ENCODE measurements around the gene KIF16B. TPM values are rescaled to one million over a fixed set of nuclear protein-coding genes. Genes with fewer than 3 reads are reported as not detected.

The KIF16B gene
- total and polyA plus RNA-seq, 2 experiments from 2014 or later = 6.5 to 11.1 TPM

DNA sequence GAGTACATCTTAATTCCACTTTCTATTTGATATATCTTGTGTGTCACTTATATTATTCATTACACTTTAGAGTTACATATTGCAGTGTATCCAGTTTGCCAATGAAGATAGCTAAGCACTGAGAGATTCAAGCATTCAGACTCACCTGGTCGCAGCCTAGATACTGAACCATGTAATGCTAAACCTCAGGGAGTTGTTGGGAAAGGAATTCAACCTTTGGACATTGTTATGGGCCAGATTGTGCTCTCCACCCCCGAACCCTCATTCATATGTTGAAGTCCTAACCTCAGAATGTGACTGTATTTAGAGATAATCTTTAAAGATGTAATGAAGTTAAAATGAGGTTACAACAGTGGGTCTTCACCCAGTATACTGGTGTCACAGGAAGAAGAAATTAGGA is 13.8 kb upstream of the KIF16B start (continued):
- TF ChIP-seq ZNF462 (CRISPR knock-in tag; IDR thresholded peaks at IDR 0.05) (0 out of 2 replicates have a peak, but pooled peaks have one; percentile 25), CREB1 (CRISPR knock-in tag; IDR thresholded peaks at IDR 0.05; ENCODE audit: low read depth) (no peak)

- DNase-seq (ENCODE audit: low spot score) = no peak
- H3K27me3 ChIP-seq (ENCODE audit: insufficient read depth) = no peaks in the 10 kb centered on the region
- Mint-ChIP-seq H3K36me3 (ENCODE audit: low read depth) (no peaks in the 10 kb centered on the region; the same call in 2 of the 3 replicates), H3K27ac (no peak overlapping the region), H3K27me3 (ENCODE audit: insufficient read depth, low read depth, poor library complexity) (no peaks in the 10 kb centered on the region), H3K4me1 (peaks cover 24% of the 10 kb centered on the region), H3K4me3 (no peak overlapping the region), H3K9me3 (no peaks in the 10 kb centered on the region)
- 0 out of 2 replicates have a peak, but pooled peaks cover 9% of the 10 kb centered on the region for H3K4me1 ChIP-seq (ENCODE audit: insufficient read depth)
- no peak overlapping the region for H3K4me3 ChIP-seq
- ATAC-seq = no peak
- H2AFZ ChIP-seq = no peak overlapping the region
- no peaks in the 10 kb centered on the region for H3K36me3 ChIP-seq (ENCODE audit: insufficient read depth)
- peaks cover 8% of the 10 kb centered on the region; the same call in 1 of the 2 replicates for H3K9me2 ChIP-seq (ENCODE audit: insufficient read depth)
- no peak overlapping the region for H3K27ac ChIP-seq (ENCODE audit: low read depth)
- H4K20me1 ChIP-seq (replicated peaks; ENCODE audit: insufficient read depth) = no peaks in the 10 kb centered on the region
- H3K79me2 ChIP-seq (replicated peaks; ENCODE audit: insufficient read depth) = no peaks in the 10 kb centered on the region
- H3F3A ChIP-seq (replicated peaks; ENCODE audit: low read depth) = no peaks in the 10 kb centered on the region
- H3K4me2 ChIP-seq = no peak overlapping the region
- TF ChIP-seq ETS1 (IDR thresholded peaks at IDR 0.05) (no peak), CTCF (conservative IDR thresholded peaks at IDR 0.05; ENCODE audit: low read depth in 2 of 2) (no peak), EZH2 (IDR thresholded peaks at IDR 0.05; ENCODE audit: low read depth, unreplicated experiment) (no peak), REST (IDR thresholded peaks at IDR 0.05; ENCODE audit: unreplicated experiment) (no peak)
Observed at GRCh38 chr20:16583474-16583873, 10.2 kb upstream of the KIF16B start.

All from GM23338 (cell line).